Measurements from ENCODE around the gene ZNF480. TPM values are rescaled to one million over a fixed set of nuclear protein-coding genes. Genes with fewer than 3 reads are reported as not detected.

ZNF480 gene
- total and polyA plus RNA-seq, 4 donors: 1.8 to 7.3 (median 3.4) TPM

- no peak for TF ChIP-seq REST (IDR thresholded peaks at IDR 0.05)
- no peak for TF ChIP-seq TAF1 (conservative IDR thresholded peaks at IDR 0.05)
- TF ChIP-seq JUND (IDR thresholded peaks at IDR 0.05): no peak
- no peak for TF ChIP-seq RAD21 (IDR thresholded peaks at IDR 0.05)
Measured at GRCh38 chr19:52275988-52276387, 21.0 kb upstream of the ZNF480 start (continued).

GRCh38 chr19:52277471-52277870 is 19.5 kb upstream of the ZNF480 start:
- Histone ChIP-seq H3K9ac (ENCODE audit: low read depth in 1 of 2, low read length in 2 of 2) (no peak overlapping the region), H3K27ac (ENCODE audit: low read depth in 1 of 2, low read length in 2 of 2) (no peak overlapping the region), H3K36me3 (ENCODE audit: control insufficient read depth in 4 of 4, insufficient read depth in 3 of 4, low read depth in 1 of 4, low read length in 3 of 4) (peaks cover 3 to 10% (median 5%) of the 10 kb centered on the region in 4 donors), H3K4me3 (ENCODE audit: low read depth in 1 of 3, low read length in 3 of 3) (peak overlapping the region in 1 of 3 donors; percentile 37), H3K4me1 (ENCODE audit: control insufficient read depth in 4 of 4, insufficient read depth in 4 of 4, low read length in 3 of 4) (no peaks in the 10 kb centered on the region), H3K27me3 (ENCODE audit: control insufficient read depth in 4 of 4, insufficient read depth in 4 of 4, low read length in 3 of 4) (no peaks in the 10 kb centered on the region), H3K9me3 (ENCODE audit: control insufficient read depth in 4 of 4, low read length in 3 of 4) (peaks cover 4 to 13% (median 9%) of the 10 kb centered on the region in 4 donors)
- WGBS: 92% methylated on average over 6 of the region's 6 CpGs
- TF ChIP-seq TAF1 (conservative IDR thresholded peaks at IDR 0.05) (no peak), GABPA (IDR thresholded peaks at IDR 0.05 in 1 of 2, conservative IDR thresholded peaks at IDR 0.05 in 1 of 2) (no peak)
- no peak for DNase-seq (ENCODE audit: low spot score)

- Histone ChIP-seq H3K9me3 (ENCODE audit: control insufficient read depth in 4 of 4, low read length in 3 of 4) (peaks cover 22 to 50% (median 31%) of the 10 kb centered on the region in 4 donors), H3K4me1 (ENCODE audit: control insufficient read depth in 4 of 4, insufficient read depth in 4 of 4, low read length in 3 of 4) (no peaks in the 10 kb centered on the region), H3K9ac (ENCODE audit: low read depth in 1 of 2, low read length in 2 of 2) (no peak overlapping the region), H3K4me3 (ENCODE audit: low read depth in 1 of 3, low read length in 3 of 3) (peak overlapping the region in 1 of 3 donors; percentile 29), H3K36me3 (ENCODE audit: control insufficient read depth in 4 of 4, insufficient read depth in 3 of 4, low read depth in 1 of 4, low read length in 3 of 4) (peaks cover 24 to 77% (median 56%) of the 10 kb centered on the region in 4 donors), H3K27me3 (ENCODE audit: control insufficient read depth in 4 of 4, insufficient read depth in 4 of 4, low read length in 3 of 4) (no peaks in the 10 kb centered on the region), H3K27ac (ENCODE audit: low read depth in 1 of 2, low read length in 2 of 2) (no peak overlapping the region)
- DNase-seq (ENCODE audit: low spot score): no peak
- WGBS: 91% methylated on average over 6 of the region's 6 CpGs
- no peak for TF ChIP-seq NR2F2 (IDR thresholded peaks at IDR 0.05)
- TF ChIP-seq FOXA1 (IDR thresholded peaks at IDR 0.05): no peak
- TF ChIP-seq HNF4G (IDR thresholded peaks at IDR 0.05): no peak
- TF ChIP-seq SP1 (IDR thresholded peaks at IDR 0.05): no peak
- TF ChIP-seq EGR1 (IDR thresholded peaks at IDR 0.05; ENCODE audit: low read depth in 2 of 2): no peak
- TF ChIP-seq HNF4A (conservative IDR thresholded peaks at IDR 0.05): no peak
- no peak for TF ChIP-seq RXRA (IDR thresholded peaks at IDR 0.05)
- TF ChIP-seq YY1 (IDR thresholded peaks at IDR 0.05): no peak
- no peak for TF ChIP-seq TAF1 (conservative IDR thresholded peaks at IDR 0.05)
- TF ChIP-seq MAX (IDR thresholded peaks at IDR 0.05): no peak
- no peak for TF ChIP-seq ZBTB33 (IDR thresholded peaks at IDR 0.05)
- TF ChIP-seq JUND (IDR thresholded peaks at IDR 0.05): no peak
- no peak for TF ChIP-seq GABPA (IDR thresholded peaks at IDR 0.05 in 1 of 2, conservative IDR thresholded peaks at IDR 0.05 in 1 of 2)
- TF ChIP-seq REST (IDR thresholded peaks at IDR 0.05): no peak
Measured at GRCh38 chr19:52286256-52286655, 10.7 kb upstream of the ZNF480 start.

Data from liver (tissue), 9 donors.